GM21390 (cell line): ENCODE results near the gene ANXA5.
"Not testable (repeated sequence)": the region's sequence is repeated elsewhere in the genome, so short reads cannot be mapped to it uniquely, and the experiment has no call there.

Experiments
- ATAC-seq: cut with Tn5 transposase; IDR thresholded peaks from one replicate; pipeline ENCODE4 v1.9.1; 2021; ENCODE audit not compliant: unreplicated experiment

The ANXA5 gene

DNA sequence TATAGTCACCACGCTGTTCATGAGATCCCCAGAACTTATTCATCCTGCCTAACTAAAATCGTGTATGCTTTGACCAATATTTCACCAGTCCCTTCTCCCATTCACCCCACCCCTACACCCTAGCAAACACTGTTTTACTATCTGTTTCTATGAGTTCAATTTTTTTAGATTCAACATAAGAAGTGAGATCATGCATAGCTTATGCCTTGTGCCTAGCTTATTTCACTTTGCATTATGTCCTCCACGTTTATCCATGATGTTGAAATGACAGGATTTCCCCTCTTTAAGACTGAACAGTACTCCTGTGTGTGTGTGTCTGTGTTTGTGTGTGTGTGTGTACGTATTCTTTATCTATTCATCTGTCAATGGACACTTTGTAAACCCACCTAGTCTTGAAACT lies 16.8 kb downstream of the ANXA5 start:
- no peak for ATAC-seq

DNA sequence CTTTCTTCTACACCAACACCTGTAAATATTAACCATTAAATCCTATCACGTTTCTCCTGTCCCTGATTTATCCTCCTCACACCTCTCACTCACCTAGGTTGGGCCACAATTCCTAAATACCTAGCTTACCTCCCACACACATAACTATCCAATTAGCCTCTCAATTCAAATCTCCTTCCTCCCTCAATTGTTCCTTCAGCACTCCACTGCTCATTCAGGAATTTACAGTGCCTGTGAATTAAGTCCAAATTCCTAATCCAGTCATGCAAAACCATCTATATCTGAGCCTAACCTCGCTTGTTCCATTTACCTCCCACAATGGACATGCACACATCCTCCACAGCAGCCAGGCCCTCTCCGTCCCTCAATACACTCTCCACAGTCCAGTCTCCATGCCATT lies 17.5 kb downstream of the ANXA5 start:
- ATAC-seq, result no peak

GRCh38 chr4:121677524-121677923 lies 19.3 kb downstream of the ANXA5 start:
- no peak for ATAC-seq

DNA sequence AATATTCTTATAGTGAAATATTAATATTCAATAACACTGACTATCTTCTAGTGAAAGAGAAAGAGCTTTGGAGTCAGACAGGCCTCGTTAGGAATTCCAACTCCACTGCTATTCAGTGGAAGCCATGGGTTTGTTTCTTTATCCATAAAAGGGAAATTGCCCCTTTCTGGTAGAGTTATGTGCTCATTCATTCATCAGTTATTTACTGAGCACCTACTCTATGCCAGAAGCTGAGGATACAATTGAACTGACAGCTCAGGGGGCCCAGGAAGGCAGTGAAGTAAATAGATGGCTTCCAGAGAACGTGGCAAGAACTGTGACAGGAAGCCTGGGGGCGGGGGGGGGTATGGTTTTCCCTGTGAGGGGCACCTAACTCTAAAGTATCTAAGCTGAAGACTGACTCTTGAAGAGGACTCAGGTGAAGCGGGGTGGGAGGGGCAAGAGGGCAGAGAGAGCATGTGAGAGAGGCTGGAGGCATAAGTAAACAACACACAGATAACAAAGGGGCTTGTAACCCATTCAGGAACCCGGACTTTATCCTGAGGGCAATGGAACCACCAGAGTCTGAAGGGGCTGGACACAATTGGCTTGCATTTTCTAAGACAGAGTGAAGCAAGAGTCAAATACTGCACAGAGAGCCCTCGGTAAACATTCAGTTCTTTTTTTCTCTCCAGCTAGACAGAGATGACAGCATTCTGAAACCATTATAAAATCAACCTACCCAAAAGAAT lies 20.3 kb downstream of the ANXA5 start:
- no peak for ATAC-seq

- ATAC-seq, result no peak
Observed at GRCh38 chr4:121675715-121676114, 21.1 kb downstream of the ANXA5 start.

- ATAC-seq, result no peak
Observed at GRCh38 chr4:121674696-121675095, 22.1 kb downstream of the ANXA5 start.

- no peak for ATAC-seq
Observed at GRCh38 chr4:121674191-121674590, 22.6 kb downstream of the ANXA5 start.

DNA sequence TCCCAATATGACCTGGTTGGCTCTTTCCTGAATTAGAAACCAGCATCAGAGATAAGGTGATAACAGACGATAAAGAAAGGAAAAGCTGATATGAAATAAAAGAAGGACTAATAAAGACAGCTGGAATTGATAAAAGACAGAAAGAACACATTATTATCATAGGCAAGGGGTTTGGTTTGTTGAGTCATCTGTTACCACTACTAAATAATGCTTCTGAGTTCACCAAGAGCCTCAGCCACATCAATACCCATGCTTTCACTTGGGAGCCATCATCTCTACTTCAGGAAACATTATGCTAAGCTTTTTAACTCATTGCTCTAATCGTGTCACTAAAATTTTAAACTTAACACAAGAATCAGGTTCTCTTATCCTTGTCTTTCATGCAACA lies 27.6 kb downstream of the ANXA5 start:
- no peak for ATAC-seq

DNA sequence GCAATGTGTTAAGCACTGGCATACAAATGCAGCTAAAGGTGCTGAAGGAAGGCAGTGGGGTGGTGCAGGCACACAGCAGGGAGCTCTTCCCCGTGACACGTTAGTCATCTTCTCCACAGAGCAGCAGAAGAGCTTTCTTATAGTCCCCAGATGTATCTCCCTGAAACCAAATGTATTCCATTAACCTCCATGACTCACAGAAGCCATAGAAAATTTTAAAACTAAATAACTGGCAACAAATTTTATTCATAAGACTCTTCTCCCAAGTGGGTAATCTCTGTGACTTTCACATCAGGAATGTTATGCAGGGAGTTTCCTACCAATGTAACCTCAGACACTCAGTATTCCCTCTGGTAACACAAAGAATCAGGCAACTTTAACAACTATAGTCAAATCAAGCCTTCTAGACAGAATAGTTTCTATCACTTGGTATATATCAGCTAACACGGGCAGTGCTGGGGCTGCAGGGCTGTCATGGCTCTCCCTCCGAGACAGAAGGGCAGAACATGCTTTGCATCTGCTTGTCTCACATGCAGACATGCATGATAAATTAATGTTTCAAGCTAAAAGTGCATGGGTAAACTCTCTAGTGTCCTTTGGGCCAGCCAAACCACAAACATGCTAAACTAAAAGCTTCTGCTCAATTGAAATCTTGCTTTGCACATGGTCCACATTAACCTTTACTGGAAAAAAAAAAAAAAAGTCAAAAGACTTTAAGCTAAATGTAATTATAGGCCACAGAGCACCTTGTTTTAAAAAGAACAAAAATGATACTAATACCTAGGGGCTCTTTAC lies 28.2 kb downstream of the ANXA5 start:
- ATAC-seq, result no peak

- ATAC-seq, result no peak
Observed at GRCh38 chr4:121666091-121666679, 30.6 kb downstream of the ANXA5 start.

- ATAC-seq, result no peak
Observed at GRCh38 chr4:121665371-121665770, 31.4 kb downstream of the ANXA5 start.

GRCh38 chr4:121662225-121662624 lies 34.6 kb downstream of the ANXA5 start:
- ATAC-seq, result no peak

DNA sequence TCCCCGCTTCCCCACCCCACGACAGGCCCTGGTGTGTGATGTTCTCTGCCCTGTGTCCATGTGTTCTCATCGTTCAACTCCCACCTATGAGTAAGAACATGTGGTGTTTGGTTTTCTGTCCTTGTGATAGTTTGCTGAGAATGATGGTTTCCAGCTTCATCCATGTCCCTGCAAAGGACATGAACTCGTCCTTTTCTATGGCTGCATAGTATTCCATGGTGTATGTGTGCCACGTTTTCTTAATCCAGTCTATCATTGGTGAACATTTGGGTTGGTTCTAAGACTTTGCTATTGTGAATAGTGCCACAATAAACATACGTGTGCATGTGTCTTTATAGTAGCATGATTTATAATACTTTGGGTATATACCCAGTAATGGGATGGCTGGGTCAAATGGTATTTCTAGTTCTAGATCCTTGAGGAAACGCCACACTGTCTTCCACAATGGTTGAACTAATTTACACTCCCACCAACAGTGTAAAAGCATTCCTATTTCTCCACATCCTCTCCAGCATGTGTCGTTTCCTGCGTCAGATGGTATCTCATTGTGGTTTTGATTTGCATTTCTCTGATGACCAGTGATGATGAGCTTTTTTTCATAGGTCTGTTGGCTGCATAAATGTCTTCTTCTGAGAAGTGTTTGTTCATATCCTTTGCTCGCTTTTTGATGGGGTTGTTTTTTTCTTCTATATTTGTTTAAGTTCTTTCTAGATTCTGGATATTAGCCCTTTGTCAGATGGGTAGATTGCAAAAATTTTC lies 36.4 kb downstream of the ANXA5 start:
- ATAC-seq, result not testable (repeated sequence)

DNA sequence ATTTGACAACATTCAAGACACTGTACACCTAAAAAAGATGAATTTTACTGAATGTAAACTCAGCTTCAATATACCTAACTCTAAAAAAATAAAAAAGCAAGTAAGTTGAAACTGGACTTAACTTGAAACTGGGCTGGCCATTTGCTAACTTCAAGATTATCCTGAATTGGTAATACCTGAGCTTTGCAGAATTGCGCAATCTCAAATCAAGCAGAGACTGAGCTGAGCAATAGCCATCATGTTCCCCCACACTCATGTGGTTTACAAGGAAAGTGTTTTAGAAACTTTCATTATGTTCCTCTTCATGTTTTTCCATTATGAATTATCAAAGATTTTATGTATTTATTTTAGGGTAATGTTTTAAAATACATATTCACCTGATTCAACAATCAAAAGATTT lies 38.7 kb downstream of the ANXA5 start:
- no peak for ATAC-seq

DNA sequence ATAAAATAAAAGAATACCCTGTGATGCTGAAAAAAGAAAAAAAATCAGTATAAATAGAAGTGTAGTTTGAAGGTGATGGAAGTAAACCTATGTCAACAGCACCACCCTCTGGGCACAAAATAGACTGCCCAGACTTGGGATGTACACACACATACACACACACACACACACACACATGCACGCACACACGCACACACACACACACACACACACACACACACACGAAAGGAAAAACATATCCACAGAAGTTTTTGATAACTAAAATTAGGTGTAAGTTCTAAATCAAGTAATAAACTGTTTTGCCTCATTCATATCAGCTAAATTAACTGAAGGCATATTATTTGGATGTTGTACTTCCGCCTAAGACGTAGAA lies 40.5 kb downstream of the ANXA5 start:
- ATAC-seq, result no peak

DNA sequence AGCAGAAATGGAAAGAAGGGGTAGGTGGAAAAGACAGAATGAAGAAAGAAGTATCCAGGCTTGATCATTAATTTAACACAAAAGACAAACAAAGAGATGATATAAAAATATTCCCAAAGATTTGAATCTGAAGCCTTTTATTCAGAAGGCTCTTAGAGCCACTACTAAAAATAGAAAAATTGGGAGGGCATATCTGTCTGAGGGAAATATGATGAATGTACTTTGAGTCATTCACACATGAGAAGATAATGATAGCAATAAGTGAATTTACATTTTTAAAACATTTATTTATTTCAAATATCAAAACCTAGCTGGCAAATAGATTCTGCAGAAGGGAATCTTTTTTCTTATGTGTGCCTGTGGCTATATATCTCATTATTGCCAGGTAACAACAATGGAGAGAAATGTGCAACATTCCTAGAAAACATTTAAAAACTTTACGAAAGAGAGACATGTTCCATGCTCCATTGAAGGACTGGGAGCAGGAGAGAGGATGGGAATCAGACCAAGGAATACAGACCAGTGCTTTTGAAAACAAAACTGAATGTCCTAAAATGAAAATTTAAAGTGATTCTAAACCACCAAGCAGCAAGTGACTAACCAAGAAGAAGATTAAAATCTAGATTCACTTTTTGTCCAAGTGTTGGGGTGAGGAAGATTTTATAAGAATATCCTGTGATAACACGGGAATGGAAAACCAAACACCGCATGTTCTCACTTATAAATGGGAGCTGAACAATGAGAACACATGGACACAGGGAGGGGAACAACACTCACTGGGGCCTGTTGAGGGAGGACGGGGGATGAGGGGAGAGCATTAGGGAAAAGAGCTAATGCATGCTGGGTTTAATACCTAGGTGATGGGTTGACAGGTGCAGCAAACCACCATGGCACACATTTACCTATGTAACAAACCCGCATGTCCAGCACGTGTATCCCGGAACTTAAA lies 41.2 kb downstream of the ANXA5 start:
- no peak for ATAC-seq

DNA sequence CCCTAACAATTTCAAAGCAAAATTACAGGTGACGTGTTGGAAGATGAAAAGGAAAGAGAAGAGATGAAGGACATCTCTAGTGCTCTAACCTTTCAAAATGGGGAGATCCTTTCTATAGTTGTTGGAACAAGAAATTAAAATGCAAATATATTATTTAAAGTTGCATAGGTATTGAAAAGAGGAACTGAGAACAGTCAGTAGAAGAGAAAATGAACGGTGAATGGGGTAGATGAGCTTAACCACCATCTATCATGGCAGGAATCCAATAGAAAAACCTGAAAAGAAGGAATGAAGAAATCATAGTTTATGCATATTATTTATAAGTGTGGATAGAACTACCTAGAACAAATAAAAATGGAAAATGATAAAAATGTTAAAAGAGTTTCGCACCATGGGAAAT lies 42.0 kb downstream of the ANXA5 start:
- ATAC-seq, result peak; percentile 95

DNA sequence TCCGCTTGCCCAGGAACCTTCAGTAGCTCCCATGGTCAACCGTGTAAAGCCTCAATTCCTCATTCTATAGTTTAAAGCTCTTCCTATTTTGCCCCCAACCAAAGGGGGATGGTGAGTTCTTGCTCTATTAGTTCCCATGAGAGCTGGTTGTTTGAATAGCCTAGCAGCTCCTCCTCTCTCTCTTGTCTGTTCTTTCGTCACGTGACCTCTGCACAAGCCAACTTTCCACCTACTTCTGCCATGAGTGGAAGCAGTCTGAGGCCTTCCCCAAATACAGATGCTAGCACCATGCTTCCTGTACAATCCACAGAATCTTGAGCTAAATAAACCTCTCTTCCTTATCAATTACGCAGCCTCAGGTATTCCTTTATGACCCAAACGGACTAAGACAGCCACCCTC lies 42.8 kb downstream of the ANXA5 start:
- no peak for ATAC-seq

DNA sequence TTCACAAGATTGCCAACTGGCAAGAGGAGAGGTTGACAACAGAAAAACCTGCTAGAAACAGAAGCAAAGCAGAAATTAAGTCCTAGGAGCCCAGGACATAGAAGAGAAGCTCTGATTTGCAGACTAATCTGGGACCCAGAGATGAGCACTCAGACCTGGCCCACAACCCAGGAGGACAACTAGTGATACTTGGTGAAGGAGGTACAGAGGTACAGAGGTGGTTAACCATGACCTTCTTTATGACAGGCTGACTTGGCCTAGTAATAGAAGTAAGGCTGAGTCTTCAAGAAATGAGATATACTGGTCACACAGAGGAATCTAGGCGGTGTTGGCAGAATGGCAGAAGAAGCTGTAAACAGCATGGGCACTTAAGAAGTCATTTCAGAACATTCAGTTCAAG lies 43.6 kb downstream of the ANXA5 start:
- no peak for ATAC-seq

DNA sequence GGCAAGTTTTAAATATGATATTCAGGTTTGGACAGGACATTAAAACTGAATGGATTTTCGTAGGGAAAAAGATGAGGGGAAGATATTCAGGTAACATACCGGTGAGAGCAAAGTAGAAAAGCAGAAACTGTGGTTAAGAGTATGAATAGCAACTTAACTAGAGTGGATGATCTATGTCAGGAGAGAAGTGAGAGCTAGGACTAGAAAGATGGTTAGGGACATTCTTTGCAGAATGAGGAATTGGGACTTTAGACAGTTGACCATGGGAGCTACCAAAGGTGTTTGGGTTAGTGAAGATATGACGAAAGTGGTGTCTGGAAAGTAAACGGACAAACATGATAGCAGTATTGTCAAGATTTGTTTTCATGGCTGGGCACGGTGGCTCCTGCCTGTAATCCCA lies 45.2 kb downstream of the ANXA5 start:
- ATAC-seq, result peak; percentile 38
